Gastroesophageal sphincter (tissue), 4 donors: ENCODE data around the gene GTF3C1. TPM values are rescaled to one million over a fixed set of nuclear protein-coding genes. Genes with fewer than 3 reads are reported as not detected.
"Not testable (repeated sequence)": the region's sequence is repeated elsewhere in the genome, so short reads cannot be mapped to it uniquely, and the experiment has no call there.

Source experiments
- ATAC-seq: fragments of 150-250 bp; one replicate; pipeline ENCODE4 v1.9.1; 2016; ENCODE audit warnings: mild to moderate bottlenecking, moderate library complexity
- H3K27ac ChIP-seq, 4 donors: fragments of 200-600 bp; sonication (generic) in 3 of 4; 1 replicate in 3 of 4; 2 replicates in 1 of 4; pipeline ENCODE4 v1.5.1; 2016 to 2019
- H3K27me3 ChIP-seq: fragments of 200-600 bp; sonication (generic); one replicate; pipeline ENCODE4 v1.5.1; 2019
- H3K36me3 ChIP-seq, 2 donors: fragments of 200-600 bp; sonication (generic); one replicate each; pipeline ENCODE4 v1.5.1; 2019; ENCODE audit warnings: control low read depth in 1 of 2
- H3K4me1 ChIP-seq, 3 donors: fragments of 200-600 bp; sonication (generic); 1 replicate in 2 of 3; 2 replicates in 1 of 3; pipeline ENCODE4 v1.5.1; 2016 to 2019; ENCODE audit warnings: control low read depth in 2 of 3
- H3K4me3 ChIP-seq, 2 donors: fragments of 200-600 bp; sonication (generic); one replicate each; pipeline ENCODE4 v1.5.1; 2019; ENCODE audit warnings: mild to moderate bottlenecking in 1 of 2, moderate library complexity in 1 of 2
- H3K9me3 ChIP-seq, 3 donors: fragments of 200-600 bp; sonication (generic); one replicate each; pipeline ENCODE4 v1.5.1; 2017 to 2019; ENCODE audit warnings: control low read depth in 2 of 3
- EP300 ChIP-seq: sonication (generic); formaldehyde crosslinking; IDR thresholded peaks from one replicate; pipeline ENCODE4 v1.6.1; 2017; ENCODE audit warnings: antibody characterized with exemption, mild to moderate bottlenecking
- POLR2A ChIP-seq, 2 donors: fragments of 450-650 bp; IDR thresholded peaks; one replicate each; pipeline ENCODE4 v1.6.1; 2017; ENCODE audit warnings: antibody characterized with exemption in 2 of 2, mild to moderate bottlenecking in 2 of 2, moderate library complexity in 1 of 2
- POLR2AphosphoS5 ChIP-seq: sonication (generic); formaldehyde crosslinking; IDR thresholded peaks from one replicate; pipeline ENCODE4 v1.6.1; 2017; ENCODE audit warnings: antibody characterized with exemption
- WGBS, 2 donors: methylation state at CpG; one replicate each; pipeline ENCODE4 v1.1.5; 2018; ENCODE audit warnings: low coverage in 1 of 2; 5-methylcytosine and 5-hydroxymethylcytosine counted together
- total RNA-seq, 4 donors: library from RNA; depleted of rRNA; stranded (reverse); fragments of >200 nt; gene quantifications; one replicate each; pipeline ENCODE4 v1.1.0, GENCODE V29; 2016
- TF ChIP-seq, protein P1 (sequence below), 4 experiments: fragments of 200-600 bp in 2 of 4; fragments of 450-650 bp in 2 of 4; sonication (generic) in 1 of 4; IDR thresholded peaks; one replicate each; pipeline ENCODE4 v1.5.1; 2017 to 2019; ENCODE audit warnings: antibody characterized with exemption in 4 of 4, mild to moderate bottlenecking in 2 of 4, moderate library complexity in 2 of 4

Gene GTF3C1
- total RNA-seq, 4 donors from 2014 or later = 37.0 to 57.8 (median 49.1) TPM

DNA sequence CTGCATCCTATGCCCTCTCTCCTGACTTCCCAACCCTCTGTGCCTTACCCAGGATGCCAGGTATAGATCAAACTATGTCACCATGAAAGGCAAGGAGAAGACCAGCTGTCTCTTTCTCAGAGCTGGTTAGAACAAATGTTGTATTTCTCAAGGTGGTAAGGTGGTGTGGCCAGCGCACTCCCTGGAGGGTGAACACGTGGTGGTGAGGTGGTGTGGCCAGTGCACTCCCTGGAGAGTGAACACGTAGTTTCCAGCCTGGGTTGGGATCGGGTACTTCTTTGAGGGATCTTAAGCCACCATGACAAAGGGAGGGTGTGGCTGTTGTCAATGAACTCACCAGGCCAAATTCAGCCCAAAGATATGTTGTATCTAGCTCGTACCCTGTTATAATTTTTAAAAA, 27.0 kb upstream of the GTF3C1 start:
- H3K9me3 ChIP-seq = no peaks in the 10 kb centered on the region
- H3K4me1 ChIP-seq = peaks cover 0 to 18% (median 7%) of the 10 kb centered on the region in 3 donors
- H3K27ac ChIP-seq = no peak overlapping the region
- peaks cover 0 to 15% of the 10 kb centered on the region in 2 donors for H3K36me3 ChIP-seq
- H3K4me3 ChIP-seq = no peak overlapping the region
- no peak for TF ChIP-seq POLR2A (IDR thresholded peaks at IDR 0.05)
- TF ChIP-seq POLR2AphosphoS5 = no peak
- no peak for TF ChIP-seq EP300
- TF ChIP-seq, protein P1, sequence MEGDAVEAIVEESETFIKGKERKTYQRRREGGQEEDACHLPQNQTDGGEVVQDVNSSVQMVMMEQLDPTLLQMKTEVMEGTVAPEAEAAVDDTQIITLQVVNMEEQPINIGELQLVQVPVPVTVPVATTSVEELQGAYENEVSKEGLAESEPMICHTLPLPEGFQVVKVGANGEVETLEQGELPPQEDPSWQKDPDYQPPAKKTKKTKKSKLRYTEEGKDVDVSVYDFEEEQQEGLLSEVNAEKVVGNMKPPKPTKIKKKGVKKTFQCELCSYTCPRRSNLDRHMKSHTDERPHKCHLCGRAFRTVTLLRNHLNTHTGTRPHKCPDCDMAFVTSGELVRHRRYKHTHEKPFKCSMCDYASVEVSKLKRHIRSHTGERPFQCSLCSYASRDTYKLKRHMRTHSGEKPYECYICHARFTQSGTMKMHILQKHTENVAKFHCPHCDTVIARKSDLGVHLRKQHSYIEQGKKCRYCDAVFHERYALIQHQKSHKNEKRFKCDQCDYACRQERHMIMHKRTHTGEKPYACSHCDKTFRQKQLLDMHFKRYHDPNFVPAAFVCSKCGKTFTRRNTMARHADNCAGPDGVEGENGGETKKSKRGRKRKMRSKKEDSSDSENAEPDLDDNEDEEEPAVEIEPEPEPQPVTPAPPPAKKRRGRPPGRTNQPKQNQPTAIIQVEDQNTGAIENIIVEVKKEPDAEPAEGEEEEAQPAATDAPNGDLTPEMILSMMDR (IDR thresholded peaks at IDR 0.05) = no peak
- no peaks in the 10 kb centered on the region for H3K27me3 ChIP-seq
- WGBS, 2 donors = 71 to 80% methylated on average over 1 to 4 of the region's 5 CpGs
- ATAC-seq = no peak

DNA sequence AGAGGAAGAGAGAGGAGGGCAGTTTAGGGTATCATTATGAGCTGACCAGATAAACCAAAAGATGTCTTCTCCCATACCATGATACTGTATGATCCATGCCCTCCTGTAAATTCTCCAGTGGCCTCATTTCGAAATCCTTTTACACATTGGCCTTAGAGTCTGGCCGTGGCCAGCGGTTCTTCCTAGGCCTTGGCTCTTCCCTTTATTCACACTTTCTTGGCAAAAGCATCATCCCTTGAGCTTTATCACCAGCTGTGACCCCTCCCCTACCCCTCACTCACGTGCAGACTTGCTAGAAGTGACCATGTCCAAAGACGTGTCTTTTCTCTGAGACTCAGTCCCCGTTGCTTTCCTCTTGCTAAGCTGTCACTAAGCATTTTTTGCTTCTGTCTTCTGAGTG, 23.0 kb upstream of the GTF3C1 start:
- Histone ChIP-seq H3K36me3 (peaks cover 0 to 16% of the 10 kb centered on the region in 2 donors), H3K9me3 (no peaks in the 10 kb centered on the region), H3K27me3 (no peaks in the 10 kb centered on the region), H3K27ac (no peak overlapping the region), H3K4me1 (no peaks in the 10 kb centered on the region), H3K4me3 (no peak overlapping the region)
- WGBS, 2 donors = 79 to 81% methylated on average over 6 of the region's 6 CpGs
- TF ChIP-seq, protein P1 (IDR thresholded peaks at IDR 0.05) = no peak
- no peak for TF ChIP-seq EP300
- no peak for ATAC-seq

DNA sequence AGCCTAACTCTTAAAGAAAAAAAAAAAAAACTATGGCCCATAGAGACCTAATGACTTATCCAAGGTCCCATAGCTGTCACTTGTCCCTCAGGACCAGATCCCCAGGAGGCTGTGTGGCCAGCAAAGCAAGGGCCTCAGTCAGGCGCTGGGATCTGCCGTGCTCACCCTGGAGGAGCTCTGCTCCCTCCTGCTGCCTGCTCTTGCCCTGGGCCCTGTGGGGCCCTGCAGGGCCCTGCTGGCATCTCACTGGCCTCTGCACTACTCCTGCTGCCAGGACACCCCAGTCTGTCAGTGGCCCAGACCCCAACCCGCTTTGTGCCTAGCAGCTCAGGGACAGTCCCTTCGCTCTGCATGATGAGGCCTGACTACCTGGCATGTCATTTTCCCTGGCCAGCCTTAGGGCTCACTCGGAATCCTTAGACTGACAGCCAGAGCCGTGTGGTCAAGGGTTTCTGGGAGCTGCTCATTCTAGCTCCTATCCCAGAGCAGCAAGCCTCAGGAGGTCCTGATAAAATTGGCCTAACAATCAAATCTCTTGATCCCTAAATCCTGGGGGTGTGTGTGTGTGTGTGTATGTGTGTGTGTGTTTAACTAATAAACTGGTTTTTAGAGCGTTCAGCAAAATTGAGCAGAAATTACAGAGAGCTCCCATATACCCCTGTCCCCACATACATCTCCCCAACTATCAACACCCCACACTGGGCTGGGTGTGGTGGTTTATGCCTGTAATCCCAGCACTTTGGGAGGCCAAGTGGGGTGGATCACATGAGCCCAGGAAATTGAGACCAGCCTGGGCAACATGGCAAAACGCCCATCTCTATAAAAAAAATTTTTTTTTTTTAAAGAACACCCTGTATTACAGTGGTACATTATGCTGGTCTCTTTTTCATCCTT, 22.0 kb upstream of the GTF3C1 start:
- H3K36me3 ChIP-seq = peaks cover 0 to 22% of the 10 kb centered on the region in 2 donors

DNA sequence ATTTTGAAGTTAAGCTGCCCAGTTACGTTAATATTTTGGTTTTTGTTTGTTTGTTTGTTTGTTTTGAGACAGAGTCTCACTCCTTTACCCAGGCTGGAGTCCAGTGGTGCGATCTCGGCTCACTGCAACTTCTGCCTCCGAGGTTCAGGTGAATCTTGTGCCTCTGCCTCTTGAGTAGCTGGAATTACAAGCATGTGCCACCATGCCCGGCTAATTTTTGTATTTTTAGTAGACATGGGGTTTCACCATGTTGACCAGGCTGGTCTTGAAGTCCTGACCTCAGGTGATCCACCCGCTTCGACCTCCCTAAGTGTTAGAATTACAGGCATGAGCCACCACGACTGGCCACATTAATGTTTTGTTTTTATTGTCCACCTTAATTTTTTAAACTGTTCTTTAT, 21.3 kb upstream of the GTF3C1 start:
- not testable (repeated sequence) for H3K4me3 ChIP-seq, H3K4me1 ChIP-seq, H3K27me3 ChIP-seq, ATAC-seq, H3K9me3 ChIP-seq, H3K27ac ChIP-seq
- whole genome bisulfite sequencing, 2 donors = 93 to 96% methylated on average over 7 to 8 of the region's 8 CpGs
- H3K36me3 ChIP-seq = peaks cover 0 to 20% of the 10 kb centered on the region in 2 donors

More for the DNA sequence above, 22.0 kb upstream of the GTF3C1 start:
- H3K9me3 ChIP-seq = no peaks in the 10 kb centered on the region
- H3K27me3 ChIP-seq = no peaks in the 10 kb centered on the region
- WGBS, 2 donors = 60 to 63% methylated on average over 1 to 2 of the region's 8 CpGs
- no peak overlapping the region for H3K27ac ChIP-seq
- ATAC-seq = no peak
- H3K4me3 ChIP-seq = no peak overlapping the region
- no peaks in the 10 kb centered on the region for H3K4me1 ChIP-seq
- no peak for TF ChIP-seq POLR2A (IDR thresholded peaks at IDR 0.05)

DNA sequence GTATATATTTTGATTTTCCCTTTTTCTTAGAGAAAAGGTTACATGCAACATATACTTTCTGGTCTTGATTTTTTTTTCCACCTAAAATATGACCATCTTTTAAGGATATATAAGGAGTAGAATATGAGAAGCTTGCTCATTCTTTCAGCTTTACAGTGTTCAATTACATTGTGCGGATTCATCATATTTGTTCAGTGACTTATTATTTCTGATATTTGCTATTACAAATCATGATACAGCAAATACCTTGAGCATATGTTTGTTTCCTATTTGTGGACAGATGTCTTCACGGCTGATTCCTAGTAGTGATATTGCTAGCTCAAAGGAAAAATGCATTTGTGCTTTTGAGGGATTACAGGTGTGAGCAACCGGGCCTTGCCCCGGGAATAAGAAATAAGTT, 18.4 kb upstream of the GTF3C1 start:
- Histone ChIP-seq H3K27ac (no peak overlapping the region), H3K4me3 (no peak overlapping the region), H3K27me3 (no peaks in the 10 kb centered on the region), H3K36me3 (peaks cover 0 to 7% of the 10 kb centered on the region in 2 donors), H3K4me1 (no peaks in the 10 kb centered on the region), H3K9me3 (no peaks in the 10 kb centered on the region)
- TF ChIP-seq EP300 (no peak), POLR2A (IDR thresholded peaks at IDR 0.05) (no peak), POLR2AphosphoS5 (no peak)
- TF ChIP-seq, protein P1 (IDR thresholded peaks at IDR 0.05) = no peak
- ATAC-seq = no peak
- 95 to 96% methylated on average over 4 of the region's 4 CpGs for WGBS, 2 donors

DNA sequence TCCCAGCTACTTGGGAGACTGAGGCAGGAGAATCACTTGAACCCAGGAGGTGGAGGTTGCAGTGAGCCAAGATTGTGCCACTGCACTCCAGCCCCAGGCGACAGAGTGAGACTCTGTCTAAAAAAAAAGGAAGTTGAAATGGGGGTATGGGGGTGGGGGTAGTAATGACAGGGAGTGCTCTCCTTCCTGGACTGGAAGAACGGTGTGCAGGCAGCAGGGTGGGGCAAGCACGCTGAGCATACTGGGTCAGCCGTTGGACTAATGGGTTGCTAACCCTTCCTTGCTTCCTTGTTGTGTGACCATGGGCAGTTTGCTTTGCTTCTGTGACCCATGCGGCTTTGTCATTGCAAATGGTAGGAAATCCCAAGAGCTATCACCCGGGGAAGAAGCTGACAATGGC, 16.7 kb upstream of the GTF3C1 start:
- no peak overlapping the region for H3K27ac ChIP-seq
- WGBS, 2 donors = 82 to 84% methylated on average over 5 to 6 of the region's 6 CpGs
- H3K4me1 ChIP-seq = no peaks in the 10 kb centered on the region
- no peak overlapping the region for H3K4me3 ChIP-seq
- no peaks in the 10 kb centered on the region for H3K27me3 ChIP-seq
- no peak for ATAC-seq
- no peaks in the 10 kb centered on the region for H3K9me3 ChIP-seq
- H3K36me3 ChIP-seq = peaks cover 0 to 7% of the 10 kb centered on the region in 2 donors
- TF ChIP-seq, protein P1 (IDR thresholded peaks at IDR 0.05) = no peak
